Activated CD4-positive, alpha-beta T cell treated with anti-CD3 and anti-CD28 coated beads for 1 hour (primary cell): ENCODE results near the gene DYNLT4.
A peak's percentile ranks its signal among the peaks of the same experiment; 100 is the strongest.
"Not testable (repeated sequence)": the region's sequence is repeated elsewhere in the genome, so short reads cannot be mapped to it uniquely, and the experiment has no call there.

ENCODE experiments used
- DNase-seq: peaks from one replicate; pipeline ENCODE4 v3.0.0-alpha.2; 2020

DYNLT4 gene, protein sequence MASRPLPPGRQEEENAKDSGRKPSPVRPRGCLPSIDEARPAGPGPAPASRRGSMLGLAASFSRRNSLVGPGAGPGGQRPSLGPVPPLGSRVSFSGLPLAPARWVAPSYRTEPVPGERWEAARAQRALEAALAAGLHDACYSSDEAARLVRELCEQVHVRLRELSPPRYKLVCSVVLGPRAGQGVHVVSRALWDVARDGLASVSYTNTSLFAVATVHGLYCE

GRCh38 chr1:44806704-44807363, at the start of gene DYNLT4:
Gene DYNLT4, minus strand, starts transcription at chr1:44807351. Its CDS starts 683 bp downstream, at chr1:44806668.
- no peak for DNase-seq

- DNase-seq, result no peak
These were observed 48.6 kb upstream of the DYNLT4 start for GRCh38 chr1:44855742-44856141.

- DNase-seq, result no peak
These were observed 47.8 kb upstream of the DYNLT4 start for GRCh38 chr1:44854970-44855369.

DNA sequence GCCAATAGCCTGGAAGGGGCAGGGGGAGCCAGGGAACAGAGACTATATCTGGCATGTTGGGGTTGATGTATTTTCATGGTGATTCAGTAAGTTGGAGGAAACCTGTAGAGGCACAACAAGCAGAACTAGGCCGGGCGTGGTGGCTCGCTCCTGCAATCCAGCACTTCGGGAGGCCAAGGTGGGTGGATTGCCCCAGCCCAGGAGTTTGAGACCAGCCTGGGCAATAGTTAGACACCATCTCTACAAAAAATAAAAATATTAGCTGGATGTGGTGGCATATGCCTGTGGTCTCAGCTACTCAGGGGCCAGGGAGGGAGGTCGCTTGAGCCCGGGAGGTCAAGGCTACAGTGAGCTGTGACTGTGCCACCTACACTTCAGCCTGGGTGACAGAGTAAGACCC, 46.0 kb upstream of the DYNLT4 start:
- no peak for DNase-seq

DNA sequence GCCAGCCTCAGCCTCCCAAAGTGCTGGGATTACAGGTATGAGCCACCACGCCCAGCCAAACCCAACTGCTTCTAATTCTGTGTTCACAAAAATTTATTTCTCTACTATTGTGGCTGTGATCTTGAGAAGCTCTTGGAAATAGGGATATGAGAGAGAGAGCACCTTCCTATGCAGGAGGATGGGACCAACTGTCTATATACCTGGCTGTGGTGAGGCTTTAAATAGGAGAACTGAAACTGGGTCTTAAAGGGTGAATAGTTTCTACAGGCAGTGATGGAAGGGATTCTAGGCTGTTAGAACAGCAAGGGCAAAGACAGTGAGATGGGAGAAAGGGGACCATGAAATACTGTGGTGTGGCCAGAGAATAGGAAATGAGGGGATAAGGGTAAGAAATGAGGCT, 44.2 kb upstream of the DYNLT4 start:
- DNase-seq, result no peak

DNA sequence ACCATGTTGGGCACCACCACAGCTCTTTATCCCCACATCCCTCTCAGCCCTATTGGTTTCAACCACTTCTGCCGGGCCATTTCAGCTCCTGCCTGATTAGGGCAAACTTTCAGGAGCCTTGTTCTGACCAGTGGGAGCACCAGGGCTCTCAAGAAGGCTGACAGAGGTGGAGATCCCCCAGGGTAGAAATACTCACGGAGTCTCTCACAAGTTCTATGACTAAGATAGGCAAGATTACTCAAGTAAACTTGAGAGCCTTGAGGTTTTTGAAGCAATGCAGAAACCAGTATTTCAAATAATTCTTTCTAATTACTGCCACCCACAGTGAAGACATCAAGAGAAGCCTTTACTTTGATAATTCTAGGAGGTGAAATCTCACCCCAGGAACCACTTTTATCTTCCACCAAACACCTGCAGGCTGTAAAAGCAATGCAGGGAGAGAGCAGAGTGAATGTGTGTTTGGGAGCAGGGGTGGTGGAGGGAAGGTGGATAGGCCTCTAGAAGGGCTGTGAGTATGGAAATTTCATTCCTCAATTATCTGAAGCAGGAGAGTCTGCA, 42.5 kb upstream of the DYNLT4 start:
- DNase-seq, result no peak

DNA sequence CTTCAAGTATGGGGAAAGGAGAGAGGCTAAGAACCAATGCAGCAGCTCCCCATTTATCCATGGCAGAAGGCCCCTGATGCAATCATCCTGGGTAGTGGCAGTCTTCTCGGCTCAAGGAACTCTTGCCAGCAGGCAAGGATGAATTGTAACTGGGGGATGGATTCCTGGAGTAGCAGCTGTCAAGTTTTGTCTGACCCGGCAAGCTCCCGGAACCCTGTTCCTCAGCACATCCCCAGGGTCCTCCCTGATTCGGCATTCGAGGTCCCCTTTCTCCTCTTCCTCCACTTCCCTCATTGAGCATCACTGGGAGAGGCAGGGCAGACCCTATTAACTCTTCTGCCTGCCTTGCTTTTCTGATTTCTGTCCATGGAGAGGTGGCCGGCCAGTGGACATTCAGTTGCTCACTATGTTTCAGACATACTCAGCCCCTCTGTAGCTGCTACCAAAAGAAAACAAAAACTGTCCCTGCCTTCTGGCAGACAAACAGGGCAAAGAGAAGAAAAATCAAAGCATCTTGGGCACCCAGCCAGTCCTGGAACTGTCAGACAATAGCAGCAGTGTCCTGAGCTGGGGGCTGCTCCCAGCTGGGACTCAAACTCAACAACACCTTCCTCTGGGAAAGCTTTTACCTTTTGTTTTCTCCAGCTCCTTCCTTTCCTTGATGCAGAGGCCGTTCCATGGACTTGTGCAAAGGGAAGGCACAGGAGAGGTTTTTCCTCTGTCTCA, 41.5 kb upstream of the DYNLT4 start:
- no peak for DNase-seq

DNA sequence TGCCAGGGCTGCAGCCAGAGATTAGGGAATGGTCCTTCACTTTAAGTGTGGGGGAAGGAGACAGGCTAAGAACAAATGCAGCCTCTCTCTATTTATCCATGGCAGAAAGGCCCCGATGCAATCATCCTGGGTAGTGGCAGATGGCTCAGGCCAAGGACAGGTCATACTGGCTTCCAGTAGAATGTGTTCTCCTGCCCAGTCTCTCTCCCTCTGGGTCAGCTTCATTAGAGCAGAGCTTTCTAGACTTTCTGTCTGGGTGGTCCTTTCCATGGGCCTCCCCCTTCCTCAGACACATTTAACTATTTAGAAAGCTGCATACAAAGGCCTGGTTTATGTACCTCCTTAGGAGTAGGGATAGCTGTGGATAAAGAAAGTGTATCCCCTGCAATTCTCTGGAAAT, 40.7 kb upstream of the DYNLT4 start:
- DNase-seq, result no peak

GRCh38 chr1:44846985-44847384, 39.8 kb upstream of the DYNLT4 start:
- no peak for DNase-seq

GRCh38 chr1:44842862-44843655, 35.9 kb upstream of the DYNLT4 start, which contains the start of gene PTCH2:
Gene PTCH2, minus strand, starts transcription at chr1:44843253. Its CDS starts 321 bp downstream, at chr1:44842932.
- DNase-seq, result no peak

DNA sequence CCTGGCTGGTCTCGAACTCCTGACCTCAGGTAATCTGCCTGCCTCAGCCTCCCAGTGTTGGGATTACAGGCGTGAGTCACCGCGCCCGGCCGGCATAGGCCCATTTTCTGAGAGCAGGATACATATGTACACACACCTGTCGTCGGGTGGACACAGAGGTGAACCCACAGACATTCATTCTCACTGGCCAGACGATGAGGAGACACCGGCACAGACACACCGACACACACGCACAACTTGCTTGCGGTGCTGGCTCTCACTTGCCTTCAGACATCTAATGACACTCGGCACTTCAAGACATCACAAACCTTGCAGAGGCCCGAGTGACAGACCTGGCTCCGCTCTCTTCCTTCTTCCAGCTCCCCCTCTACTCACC, 35.3 kb upstream of the DYNLT4 start:
- DNase-seq, result no peak

DNA sequence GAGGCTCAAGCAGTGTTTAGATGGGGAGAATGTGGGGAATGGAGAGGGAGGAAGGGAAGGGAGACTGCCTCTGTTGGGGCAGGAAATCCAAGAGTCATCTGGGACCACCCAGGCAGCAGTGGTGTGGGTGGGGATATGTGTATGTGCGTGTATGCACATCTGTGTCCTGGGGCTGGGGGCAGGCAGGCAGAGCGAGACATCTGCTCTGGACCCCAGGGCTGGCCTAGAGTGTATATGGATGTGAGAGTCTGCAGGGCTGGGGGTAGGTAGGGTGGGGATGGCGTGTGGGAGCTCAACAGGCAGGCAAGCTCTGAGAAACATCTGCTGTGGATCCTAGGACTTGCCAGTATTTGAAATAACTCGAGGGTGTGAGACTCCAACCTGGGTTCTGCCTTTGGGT, 32.4 kb upstream of the DYNLT4 start:
- DNase-seq, result no peak

DNA sequence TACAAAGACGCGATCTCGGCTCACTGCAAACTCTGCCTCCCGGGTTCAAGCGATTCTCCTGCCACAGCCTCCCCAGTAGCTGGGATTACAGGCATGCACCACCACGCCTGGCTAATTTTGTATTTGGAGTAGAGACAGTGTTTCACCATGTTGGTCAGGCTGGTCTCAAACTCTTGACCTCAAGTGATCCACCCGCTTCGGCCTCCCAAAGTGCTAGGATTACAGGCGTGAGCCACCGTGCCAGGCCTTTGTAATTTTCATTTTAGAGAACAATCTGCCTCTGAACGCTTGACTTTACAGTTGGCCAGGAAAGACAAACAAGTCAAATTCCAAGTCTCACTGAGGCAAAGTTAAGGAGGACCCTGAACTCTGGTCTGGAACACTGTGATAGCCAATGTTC, 31.1 kb upstream of the DYNLT4 start:
- not testable (repeated sequence) for DNase-seq

DNA sequence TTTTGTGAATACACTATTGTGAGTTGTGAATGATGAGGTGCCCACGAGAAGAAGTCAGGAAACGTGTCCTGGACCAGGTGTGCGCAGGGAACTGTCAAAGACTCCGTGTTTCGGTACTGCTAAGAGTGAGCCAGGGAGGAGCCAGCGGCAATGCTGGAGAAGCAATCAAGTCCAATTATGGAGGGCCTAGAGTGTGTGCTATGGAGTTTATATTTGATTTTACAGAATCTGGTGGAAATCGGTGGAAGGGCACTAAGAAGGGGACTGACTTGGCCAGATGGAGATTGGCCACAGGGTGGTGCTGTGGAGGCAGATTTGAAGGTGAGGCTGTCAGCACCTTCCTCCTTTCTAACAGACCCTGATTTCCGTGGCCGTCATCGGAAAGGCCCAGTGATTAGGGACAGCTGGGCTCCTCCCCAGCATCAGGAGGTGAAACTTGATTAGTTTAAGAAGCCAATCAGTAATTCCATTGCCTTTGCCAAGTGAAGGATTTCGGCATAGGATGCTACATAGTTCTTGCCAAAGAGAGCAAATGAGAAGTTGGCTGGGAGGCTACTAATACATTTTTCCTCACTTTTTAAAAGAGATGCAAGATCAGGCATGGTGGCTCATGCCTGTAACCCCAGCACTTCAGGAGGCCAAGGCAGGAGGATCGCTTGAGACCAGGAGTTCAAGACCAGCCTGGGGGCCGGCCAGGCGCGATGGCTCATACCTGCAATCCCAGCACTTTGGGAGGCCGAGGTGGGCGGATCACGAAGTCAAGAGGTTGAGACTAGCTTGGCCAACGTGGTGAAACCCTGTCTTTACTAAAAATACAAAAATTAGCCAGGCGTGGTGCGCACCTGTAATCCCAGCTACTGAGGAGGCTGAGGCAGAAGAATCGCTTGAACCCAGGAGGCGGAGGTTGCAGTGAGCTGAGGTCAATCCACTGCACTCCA, 28.9 kb upstream of the DYNLT4 start:
- peak; percentile 76 for DNase-seq

- no peak for DNase-seq
These were observed 27.2 kb upstream of the DYNLT4 start for GRCh38 chr1:44834328-44834727.

GRCh38 chr1:44832056-44832705, 25.0 kb upstream of the DYNLT4 start:
- DNase-seq, result no peak

DNA sequence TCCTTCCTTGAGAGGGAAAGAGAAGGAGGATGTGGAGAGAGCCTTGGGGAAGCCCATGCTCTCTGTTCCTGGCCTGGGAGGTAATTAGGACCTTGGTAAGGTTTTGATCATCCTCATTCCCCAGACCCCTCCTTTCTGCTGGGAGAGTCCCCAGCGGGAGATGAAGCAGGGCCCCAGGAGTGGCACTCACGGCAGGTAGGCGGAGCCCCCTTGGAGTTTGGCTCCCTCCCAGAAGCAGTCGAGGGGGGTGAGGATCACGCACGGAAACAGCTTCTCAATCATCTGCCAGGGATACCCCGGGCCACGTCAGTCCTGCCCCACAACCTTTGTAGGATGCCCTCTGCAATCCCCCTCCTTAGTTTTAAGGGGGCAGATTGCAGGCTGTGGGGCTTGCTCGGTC, 24.4 kb upstream of the DYNLT4 start:
- DNase-seq, result no peak

- no peak for DNase-seq
These were observed 23.8 kb upstream of the DYNLT4 start for GRCh38 chr1:44830900-44831304.

DNA sequence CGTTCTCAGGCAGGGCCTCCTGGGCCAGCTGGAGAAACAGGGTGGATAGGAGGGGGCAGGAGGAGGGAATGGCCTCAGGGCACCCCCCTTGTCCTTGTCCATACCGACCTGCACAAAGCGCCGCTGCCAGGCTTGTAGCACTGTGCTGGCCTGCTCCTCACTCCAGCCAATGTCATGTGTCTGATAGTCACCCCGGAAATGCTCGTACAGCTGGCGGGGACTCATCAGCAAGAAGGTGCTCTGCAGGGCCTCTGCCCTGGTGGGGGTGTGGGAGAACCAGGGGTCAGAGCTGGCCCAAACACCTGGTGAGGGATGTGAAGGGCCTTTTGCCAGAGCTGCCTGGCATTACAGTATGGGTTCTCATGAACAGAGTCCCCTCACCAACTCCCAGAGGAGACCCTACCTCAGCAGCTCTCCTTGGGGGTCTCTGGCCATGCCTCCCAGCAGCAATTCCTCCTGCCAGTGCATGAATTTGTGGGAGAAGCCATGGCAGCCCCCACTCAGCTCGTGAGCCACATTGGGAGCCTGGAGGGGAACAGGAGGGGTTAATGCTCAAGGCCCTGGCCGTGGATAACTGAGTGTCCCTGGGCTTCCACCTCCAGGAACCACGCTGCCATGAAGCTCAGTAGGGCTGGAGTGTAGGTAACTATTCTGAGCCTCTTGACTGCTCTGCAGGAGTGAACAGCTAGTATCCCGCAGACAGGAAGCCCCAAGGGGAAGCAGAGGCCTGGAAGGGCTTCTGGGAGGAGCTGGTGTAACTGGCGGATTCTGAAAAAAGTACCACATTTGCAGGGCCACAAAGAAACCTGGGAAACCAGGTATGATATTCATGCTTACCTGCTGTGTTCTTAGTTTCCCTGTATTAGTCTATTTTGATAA, 22.6 kb upstream of the DYNLT4 start:
- no peak for DNase-seq

GRCh38 chr1:44828841-44829440, 21.8 kb upstream of the DYNLT4 start:
- DNase-seq, result no peak
